Measurements from ENCODE around the gene GLMP. TPM values are rescaled to one million over a fixed set of nuclear protein-coding genes. Genes with fewer than 3 reads are reported as not detected.

GLMP gene, protein sequence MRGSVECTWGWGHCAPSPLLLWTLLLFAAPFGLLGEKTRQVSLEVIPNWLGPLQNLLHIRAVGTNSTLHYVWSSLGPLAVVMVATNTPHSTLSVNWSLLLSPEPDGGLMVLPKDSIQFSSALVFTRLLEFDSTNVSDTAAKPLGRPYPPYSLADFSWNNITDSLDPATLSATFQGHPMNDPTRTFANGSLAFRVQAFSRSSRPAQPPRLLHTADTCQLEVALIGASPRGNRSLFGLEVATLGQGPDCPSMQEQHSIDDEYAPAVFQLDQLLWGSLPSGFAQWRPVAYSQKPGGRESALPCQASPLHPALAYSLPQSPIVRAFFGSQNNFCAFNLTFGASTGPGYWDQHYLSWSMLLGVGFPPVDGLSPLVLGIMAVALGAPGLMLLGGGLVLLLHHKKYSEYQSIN
- 33.4 to 48.1 TPM (median 43.3 TPM) in 5 replicates for total RNA-seq (2022; extraction: Qiagen RNA extraction)

DNA sequence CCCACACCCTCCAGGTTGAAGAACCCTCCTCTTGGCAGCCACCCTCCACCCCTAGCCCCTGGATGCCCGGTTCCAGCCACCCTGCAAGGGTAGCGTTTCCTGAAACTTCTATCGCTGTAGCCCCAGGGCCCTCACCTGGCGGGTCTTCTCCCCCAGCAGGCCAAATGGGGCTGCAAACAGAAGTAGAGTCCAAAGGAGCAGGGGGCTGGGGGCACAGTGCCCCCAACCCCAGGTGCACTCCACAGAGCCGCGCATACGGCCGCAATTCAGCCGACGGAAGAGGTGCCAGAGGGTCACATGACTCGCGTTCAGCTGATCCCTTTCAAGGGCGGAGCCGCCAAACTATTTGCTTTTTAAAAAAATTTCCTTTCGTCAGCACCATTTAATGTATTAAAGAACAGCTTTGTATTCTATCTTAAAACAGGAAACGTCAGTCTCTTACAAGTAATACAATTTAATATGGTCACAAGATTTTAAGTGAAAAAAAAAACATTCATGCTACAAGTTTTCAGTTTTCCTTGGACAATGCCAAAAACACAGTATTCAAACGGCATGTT lies at the start of gene GLMP:
Gene GLMP (minus strand): TSS at position 289 of the 557 bp plus-strand sequence. CDS start 34 bp downstream, at position 255.

DNA sequence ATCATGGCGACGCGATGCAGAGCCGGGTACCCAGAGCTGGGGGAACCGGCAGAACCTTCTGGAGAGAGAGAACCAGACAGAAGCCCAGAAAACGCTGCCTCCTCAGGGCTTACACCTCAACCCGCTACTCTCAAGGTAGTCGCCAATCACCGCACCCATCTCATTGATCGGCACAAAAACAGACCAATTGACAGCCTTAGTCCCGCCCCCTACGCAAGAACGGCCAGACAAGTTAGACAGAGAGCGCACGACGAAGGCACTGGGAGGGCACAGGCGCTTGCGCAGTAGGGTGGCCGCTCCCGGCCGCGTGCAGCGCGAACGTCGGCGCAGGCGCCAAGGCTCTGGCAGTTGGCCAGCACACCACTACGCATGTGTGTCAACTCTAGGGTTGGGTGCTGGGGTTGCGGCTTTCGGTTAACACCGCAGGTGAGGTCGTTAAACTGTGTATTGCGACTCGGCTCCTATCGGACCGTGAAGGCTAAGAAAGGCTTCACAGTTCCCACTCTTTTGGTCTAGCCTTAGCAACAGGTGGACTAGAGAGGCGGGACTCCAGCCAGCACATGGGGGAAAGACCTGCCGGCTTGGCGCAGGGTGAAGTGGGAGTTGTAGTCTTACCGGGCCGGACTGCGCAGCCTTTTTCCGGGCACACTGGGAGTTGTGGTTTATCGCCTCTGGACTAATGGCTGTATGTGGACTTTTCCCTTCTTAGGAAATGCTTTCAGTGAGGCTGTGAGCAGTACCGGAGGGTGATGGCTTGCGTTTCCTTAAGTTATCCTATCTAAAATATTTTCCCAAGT lies 42.9 kb upstream of the GLMP start, which contains the start of the genes CCT3 and TSACC:
Gene CCT3 (minus strand): TSS at position 113 of the 797 bp plus-strand sequence. CDS start 108 bp downstream, at position 5.
Gene TSACC (plus strand): TSS at position 347 of the 797 bp plus-strand sequence. CDS start 1,232 bp downstream, outside the sequence.

DNA sequence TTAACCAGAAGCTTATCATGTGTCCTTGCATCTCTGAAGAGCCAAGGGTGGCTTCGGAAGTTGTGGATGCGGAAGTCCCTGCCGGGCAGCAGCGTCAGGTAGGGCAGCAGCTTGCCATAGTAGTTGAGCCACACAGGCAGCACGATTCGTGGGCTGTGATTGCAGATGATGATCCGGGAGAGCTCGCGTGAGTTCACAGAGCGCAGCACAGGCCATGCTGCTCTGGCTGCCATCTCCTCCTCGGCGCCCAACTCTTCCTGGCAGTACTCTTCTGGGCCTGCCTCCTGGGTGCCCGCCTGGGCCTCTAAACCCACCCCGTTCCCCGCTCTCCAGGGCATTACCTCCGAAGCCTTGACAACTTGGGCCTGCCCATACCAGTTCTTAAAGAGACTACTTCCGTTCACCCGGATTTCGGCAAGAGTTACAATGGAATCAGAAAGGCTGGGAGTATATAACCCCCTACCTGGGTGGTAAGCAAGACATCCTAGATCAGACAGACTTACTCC lies 3.4 kb upstream of the GLMP start, which contains the start of gene VHLL:
Gene VHLL (minus strand): TSS at position 456 of the 506 bp plus-strand sequence. CDS start 118 bp downstream, at position 338.

DNA sequence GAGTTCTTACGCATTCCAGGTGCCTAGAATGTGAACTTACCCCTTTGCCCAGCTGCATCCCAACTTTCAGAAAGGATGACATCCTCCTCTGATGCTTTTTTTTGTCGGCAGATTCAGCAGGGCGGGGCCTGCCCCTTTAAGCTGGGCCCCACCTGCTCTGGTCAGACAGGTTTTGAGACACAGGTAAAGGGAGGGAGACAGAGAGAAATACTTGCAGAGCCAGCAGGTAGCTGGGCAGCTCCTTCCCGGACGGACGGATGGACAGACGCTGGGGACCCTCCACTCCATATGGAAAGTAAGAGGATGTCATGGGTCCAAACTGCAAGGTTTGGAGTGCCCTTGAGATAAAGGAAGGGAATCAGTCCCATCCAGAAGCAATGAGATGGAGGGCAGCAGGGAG lies 11.4 kb downstream of the GLMP start, which contains the start of gene TMEM79:
Gene TMEM79 (plus strand): TSS at position 214 of the 400 bp plus-strand sequence. CDS start 902 bp downstream, outside the sequence.

DNA sequence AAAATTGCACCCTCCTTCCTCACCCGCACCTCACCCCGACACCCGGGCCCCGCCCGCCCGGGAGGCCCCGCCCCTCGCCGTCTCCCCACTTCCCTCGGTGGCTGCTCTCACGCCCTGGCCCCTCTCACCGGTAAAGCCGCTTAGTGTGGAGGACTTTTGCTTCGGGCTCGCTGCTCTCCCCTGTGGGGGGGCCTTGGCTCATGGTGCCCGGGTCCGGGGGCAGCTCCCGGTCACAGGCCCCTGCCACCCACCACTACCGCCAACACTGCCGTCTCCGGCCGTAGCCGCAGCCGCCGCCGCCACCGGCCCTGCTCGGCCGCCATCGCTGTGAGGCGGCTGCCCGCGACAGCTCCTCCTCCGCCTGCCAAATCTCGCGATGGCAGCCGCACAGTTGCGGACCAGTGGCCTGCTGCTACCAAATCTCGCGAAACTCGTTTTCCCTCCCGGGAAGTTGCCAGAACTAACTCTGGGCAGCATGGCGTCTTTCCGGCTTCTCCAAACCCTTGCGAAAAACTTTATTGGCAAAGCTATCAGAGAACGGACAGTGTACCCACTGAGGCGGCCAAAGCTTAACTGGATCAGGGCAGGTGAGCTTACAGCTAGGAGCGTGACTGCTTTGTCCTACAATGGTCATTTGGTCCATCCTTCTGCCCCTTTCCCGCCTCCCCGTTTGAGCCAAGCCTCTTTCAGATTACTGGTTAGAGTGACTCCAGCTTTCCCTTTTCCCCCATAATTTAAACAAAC lies 12.8 kb downstream of the GLMP start, which contains the start of gene SMG5:
Gene SMG5 (minus strand): TSS at position 347 of the 744 bp plus-strand sequence. CDS start 145 bp downstream, at position 202.

DNA sequence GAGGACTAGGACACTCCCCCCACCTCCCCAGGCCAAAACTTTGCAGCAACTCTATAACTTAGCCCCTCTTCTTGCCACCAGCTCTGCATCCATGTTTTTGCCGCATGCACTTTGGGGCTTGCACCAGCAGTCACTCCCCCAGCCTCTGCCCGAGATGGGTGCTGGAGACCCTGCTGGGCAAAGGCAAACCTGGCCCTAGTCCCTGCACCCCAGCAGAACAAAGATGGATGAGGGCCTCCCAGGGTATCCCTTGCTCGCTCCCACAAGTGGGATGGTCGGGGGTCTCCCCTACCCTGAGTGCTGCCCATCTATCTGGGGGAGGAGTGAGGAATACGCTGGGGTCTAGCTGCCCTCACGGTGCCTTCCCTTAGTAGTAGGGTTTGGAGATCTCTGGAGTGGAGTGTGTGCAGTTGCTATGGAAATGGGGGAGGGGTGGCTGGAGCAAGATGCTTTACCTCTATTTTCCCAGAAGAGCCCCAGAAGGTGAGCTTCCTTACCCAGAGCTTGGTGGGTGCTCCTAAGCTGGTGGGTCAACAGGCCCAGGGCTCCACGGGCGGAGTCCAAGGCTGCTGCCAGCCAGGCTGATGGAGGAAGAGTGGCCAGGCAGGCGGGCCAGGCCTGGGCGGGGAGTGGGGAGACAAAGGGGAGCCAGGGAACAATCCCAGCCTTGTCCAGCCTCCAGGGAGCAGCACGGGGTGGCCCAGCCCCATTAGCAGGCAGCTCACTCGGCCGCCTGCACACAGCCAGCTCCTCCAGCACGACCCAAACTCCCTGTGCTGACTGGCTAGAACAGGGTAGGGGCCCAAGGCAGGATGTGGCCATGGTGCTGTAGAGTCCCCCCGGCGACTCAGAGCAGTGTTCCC lies 47.8 kb downstream of the GLMP start, which contains the start of gene PAQR6:
Gene PAQR6 (minus strand): TSS at position 597 of the 863 bp plus-strand sequence. CDS start 1,325 bp downstream, outside the sequence.

Other genes starting within 250 kb of the GLMP start
- 33.7 to 42.4 TPM (median 36.4 TPM) in 5 replicates for gene UBQLN4, start 241.9 kb downstream of the GLMP start, total RNA-seq (2022; extraction: Qiagen RNA extraction)
- 149 to 159 TPM (median 157 TPM) in 5 replicates for gene LAMTOR2, start 240.9 kb downstream of the GLMP start, total RNA-seq (2022; extraction: Qiagen RNA extraction)
- gene RAB25, start 234.5 kb downstream of the GLMP start, total RNA-seq (2022; extraction: Qiagen RNA extraction): 0.21 TPM in 1 of 5 replicates, not detected in the others
- gene MEX3A, start 213.2 kb downstream of the GLMP start, total RNA-seq (2022; extraction: Qiagen RNA extraction): 1.2 to 2.6 TPM (median 2.1 TPM) in 5 replicates
- gene LMNA, start 181.0 kb downstream of the GLMP start, total RNA-seq (2022; extraction: Qiagen RNA extraction): 703 to 786 TPM (median 771 TPM) in 5 replicates
- 0.34 to 0.69 TPM (median 0.40 TPM) in 5 replicates for gene SEMA4A, start 142.1 kb downstream of the GLMP start, total RNA-seq (2022; extraction: Qiagen RNA extraction)
- 24.4 to 29.9 TPM (median 27.4 TPM) in 5 replicates for gene SLC25A44, start 101.6 kb downstream of the GLMP start, total RNA-seq (2022; extraction: Qiagen RNA extraction)
- 57.2 to 60.2 TPM (median 59.0 TPM) in 5 replicates for gene PMF1, start 82.7 kb downstream of the GLMP start, total RNA-seq (2022; extraction: Qiagen RNA extraction)
- 0.15 to 0.37 TPM (median 0.32 TPM) in 5 replicates for gene BGLAP, start 53.5 kb downstream of the GLMP start, total RNA-seq (2022; extraction: Qiagen RNA extraction)
- gene PAQR6, start 47.6 kb downstream of the GLMP start, total RNA-seq (2022; extraction: Qiagen RNA extraction): 1.9 to 4.6 TPM (median 4.2 TPM) in 5 replicates
- 38.1 to 44.8 TPM (median 41.8 TPM) in 5 replicates for gene SMG5, start 12.9 kb downstream of the GLMP start, total RNA-seq (2022; extraction: Qiagen RNA extraction)
- 5.8 to 8.9 TPM (median 7.9 TPM) in 5 replicates for gene TMEM79, start 11.4 kb downstream of the GLMP start, total RNA-seq (2022; extraction: Qiagen RNA extraction)
- not detected in 5 replicates for gene VHLL, start 3.6 kb upstream of the GLMP start, total RNA-seq (2022; extraction: Qiagen RNA extraction)
- gene CCT3, start 42.6 kb upstream of the GLMP start, total RNA-seq (2022; extraction: Qiagen RNA extraction): 364 to 420 TPM (median 388 TPM) in 5 replicates
- 2.0 to 2.7 TPM (median 2.0 TPM) in 5 replicates for gene TSACC, start 42.8 kb upstream of the GLMP start, total RNA-seq (2022; extraction: Qiagen RNA extraction)
- not detected in 5 replicates for gene RHBG, start 73.5 kb upstream of the GLMP start, total RNA-seq (2022; extraction: Qiagen RNA extraction)
- gene MEF2D, start 205.1 kb upstream of the GLMP start, total RNA-seq (2022; extraction: Qiagen RNA extraction): 24.3 to 33.5 TPM (median 30.3 TPM) in 5 replicates

Data from A549 treated with AZD2906 at 1 μM for 4 hours (cell line).